ENCODE measurements around the gene SLC66A1. TPM values are rescaled to one million over a fixed set of nuclear protein-coding genes. Genes with fewer than 3 reads are reported as not detected.

The SLC66A1 gene
- total RNA-seq, 6 experiments from 2014 or later, result 8.4 to 20.6 (median 11.2) TPM

DNA sequence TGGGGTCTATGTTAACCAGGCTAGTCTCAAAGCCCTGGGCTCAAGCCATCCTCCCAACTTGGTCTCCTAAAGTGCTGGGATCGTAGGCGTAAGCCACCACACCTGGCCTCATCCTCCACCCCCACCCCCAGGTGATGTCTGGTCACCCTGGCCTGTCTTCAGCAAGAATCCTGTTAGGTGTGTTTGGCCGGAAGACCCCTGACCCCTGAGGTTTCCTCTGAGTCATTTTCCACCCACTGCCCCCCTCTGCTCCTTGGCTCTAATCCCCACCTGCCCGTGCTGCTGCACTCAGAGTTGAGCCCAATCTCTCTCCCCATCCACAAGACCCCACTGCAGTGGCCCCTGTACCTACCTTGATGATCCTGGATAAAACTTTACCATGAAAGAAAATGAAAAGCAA, 25.2 kb downstream of the SLC66A1 start:
- H3K36me3 ChIP-seq, result no peaks in the 10 kb centered on the region
- H3K27me3 ChIP-seq, result no peaks in the 10 kb centered on the region
- TF ChIP-seq, protein P1, sequence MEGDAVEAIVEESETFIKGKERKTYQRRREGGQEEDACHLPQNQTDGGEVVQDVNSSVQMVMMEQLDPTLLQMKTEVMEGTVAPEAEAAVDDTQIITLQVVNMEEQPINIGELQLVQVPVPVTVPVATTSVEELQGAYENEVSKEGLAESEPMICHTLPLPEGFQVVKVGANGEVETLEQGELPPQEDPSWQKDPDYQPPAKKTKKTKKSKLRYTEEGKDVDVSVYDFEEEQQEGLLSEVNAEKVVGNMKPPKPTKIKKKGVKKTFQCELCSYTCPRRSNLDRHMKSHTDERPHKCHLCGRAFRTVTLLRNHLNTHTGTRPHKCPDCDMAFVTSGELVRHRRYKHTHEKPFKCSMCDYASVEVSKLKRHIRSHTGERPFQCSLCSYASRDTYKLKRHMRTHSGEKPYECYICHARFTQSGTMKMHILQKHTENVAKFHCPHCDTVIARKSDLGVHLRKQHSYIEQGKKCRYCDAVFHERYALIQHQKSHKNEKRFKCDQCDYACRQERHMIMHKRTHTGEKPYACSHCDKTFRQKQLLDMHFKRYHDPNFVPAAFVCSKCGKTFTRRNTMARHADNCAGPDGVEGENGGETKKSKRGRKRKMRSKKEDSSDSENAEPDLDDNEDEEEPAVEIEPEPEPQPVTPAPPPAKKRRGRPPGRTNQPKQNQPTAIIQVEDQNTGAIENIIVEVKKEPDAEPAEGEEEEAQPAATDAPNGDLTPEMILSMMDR (IDR thresholded peaks at IDR 0.05), result no peak
- TF ChIP-seq POLR2A (IDR thresholded peaks at IDR 0.05), result no peak
- 100% methylated on average over 1 of the region's 4 CpGs for WGBS (ENCODE audit: insufficient coverage, low coverage, low lambda C conversion rate, missing lambda C conversion rate)
- H3K27ac ChIP-seq, result peak overlapping the region in 1 of 3 donors; percentile 66
- DNase-seq, result no peak
- ATAC-seq, result no peak
- no peaks in the 10 kb centered on the region for H3K9me3 ChIP-seq
- H3K4me3 ChIP-seq, result no peak overlapping the region
- peaks cover 0 to 5% (median 2%) of the 10 kb centered on the region in 4 donors for H3K4me1 ChIP-seq
- intact Hi-C loops (cut with DNase I), result no loop called here

DNA sequence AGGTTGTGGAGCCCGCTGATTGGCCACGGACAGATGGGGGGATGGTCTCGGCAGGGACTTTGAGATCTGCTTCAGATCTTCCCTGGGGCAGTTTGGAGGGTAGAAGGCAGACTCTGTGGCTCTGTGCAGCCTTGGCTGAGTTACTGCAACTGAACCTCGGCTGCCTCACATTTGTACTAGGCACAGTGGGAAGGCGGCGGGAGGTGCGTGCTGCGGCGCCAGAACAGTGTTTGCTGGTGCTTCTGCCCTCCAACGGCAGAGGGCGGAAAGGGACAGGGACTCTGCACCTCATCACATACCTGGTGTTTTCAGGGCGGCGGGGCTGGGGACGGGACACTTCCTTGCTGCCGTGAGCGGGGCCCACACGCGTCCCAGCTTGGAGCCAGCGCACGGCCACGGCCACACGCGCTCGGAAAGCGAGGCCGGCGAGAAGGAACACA, 26.2 kb downstream of the SLC66A1 start:
- WGBS (ENCODE audit: insufficient coverage, low coverage, low lambda C conversion rate, missing lambda C conversion rate), result 25% methylated on average over 12 of the region's 27 CpGs
- ATAC-seq (peak; percentile 84 to 91 (median 88)), DNase-seq (peak; percentile 83 to 88 (median 88))
- intact Hi-C loops (cut with DNase I), result no loop called here
- Histone ChIP-seq H3K9me3 (no peaks in the 10 kb centered on the region), H3K36me3 (peaks cover 0 to 10% (median under 1%) of the 10 kb centered on the region in 4 donors), H3K4me3 (peak overlapping the region in 2 of 3 donors; percentile 34 to 35), H3K27ac (peak overlapping the region; percentile 18 to 66 (median 57)), H3K4me1 (peaks cover 0 to 5% (median 2%) of the 10 kb centered on the region in 4 donors), H3K27me3 (no peaks in the 10 kb centered on the region)
- TF ChIP-seq, protein P1 (IDR thresholded peaks at IDR 0.05), result peak; percentile 38 to 65 (median 59)
- TF ChIP-seq POLR2A (IDR thresholded peaks at IDR 0.05), result no peak

DNA sequence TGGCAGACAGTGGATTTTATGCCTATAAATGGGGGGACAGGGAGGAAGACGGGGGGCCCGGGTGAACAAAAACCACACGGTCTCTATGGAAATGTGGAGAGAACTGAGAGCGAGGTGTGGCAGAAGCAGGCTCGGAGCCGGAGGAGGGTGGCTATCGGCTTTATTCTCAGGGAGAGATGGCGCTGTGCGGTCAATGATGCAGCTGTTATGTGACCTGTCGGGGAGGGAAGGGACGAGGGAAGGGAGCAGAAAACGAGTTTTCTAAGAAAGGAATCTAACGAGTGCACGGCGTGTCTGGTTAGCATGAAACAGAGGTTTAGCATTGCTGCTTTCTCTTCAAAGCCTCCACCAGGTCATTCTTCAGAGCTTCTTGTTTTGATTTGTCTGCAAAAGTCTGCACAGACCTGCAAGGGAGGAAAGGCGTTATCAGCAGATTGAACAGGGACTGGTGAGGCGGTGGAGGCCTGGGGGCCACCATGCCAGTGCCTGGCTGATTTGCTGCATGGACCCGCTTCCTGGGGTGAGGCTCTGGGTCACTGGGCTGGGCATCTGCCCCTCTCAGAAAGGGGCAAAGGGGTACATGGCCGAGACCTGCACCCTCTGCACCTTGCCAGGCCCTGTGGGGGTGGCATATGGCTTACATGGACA, 27.2 kb downstream of the SLC66A1 start:
- ATAC-seq (peak in 2 of 4 donors; percentile 9 to 11), DNase-seq (no peak)
- Histone ChIP-seq H3K36me3 (peaks cover 0 to 18% (median 5%) of the 10 kb centered on the region in 4 donors), H3K27me3 (no peaks in the 10 kb centered on the region), H3K27ac (peak overlapping the region in 1 of 3 donors; percentile 18), H3K4me3 (peak overlapping the region in 1 of 3 donors; percentile 35), H3K4me1 (peaks cover 0 to 8% (median 4%) of the 10 kb centered on the region in 4 donors), H3K9me3 (no peaks in the 10 kb centered on the region)
- WGBS (ENCODE audit: insufficient coverage, low coverage, low lambda C conversion rate, missing lambda C conversion rate), result 65% methylated on average over 16 of the region's 19 CpGs
- TF ChIP-seq, protein P1 (IDR thresholded peaks at IDR 0.05), result no peak
- TF ChIP-seq POLR2A (IDR thresholded peaks at IDR 0.05), result no peak
- intact Hi-C loops (cut with DNase I), result no loop called here

DNA sequence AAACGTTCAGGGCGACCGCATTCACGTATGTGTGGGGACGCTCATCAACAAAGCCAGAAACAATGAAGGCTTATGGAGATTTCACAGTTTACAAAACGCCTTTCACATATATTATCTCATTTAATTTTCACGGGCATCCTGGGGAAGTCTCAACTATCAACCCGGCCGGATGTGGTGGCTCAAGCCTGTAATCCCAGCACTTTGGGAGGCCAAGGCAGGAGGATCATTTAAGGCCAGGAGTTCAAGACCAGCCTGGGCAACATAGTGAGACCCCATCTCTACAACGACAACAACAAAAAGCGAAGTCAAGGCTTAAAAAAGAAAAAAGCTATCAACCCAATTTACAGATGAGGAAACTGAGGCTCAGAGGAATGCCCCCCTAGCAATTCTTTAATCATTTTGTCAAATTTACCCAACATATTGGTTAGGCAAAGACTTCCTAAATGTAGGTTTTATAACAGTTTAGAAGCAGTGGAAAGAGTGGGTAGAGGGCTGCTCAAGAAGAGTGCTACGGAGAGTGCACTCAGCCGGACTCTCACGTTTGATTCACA, 28.3 kb downstream of the SLC66A1 start:
- DNase-seq (no peak), ATAC-seq (no peak)
- Histone ChIP-seq H3K4me3 (no peak overlapping the region), H3K27me3 (no peaks in the 10 kb centered on the region), H3K36me3 (peaks cover 0 to 22% (median 5%) of the 10 kb centered on the region in 4 donors), H3K9me3 (no peaks in the 10 kb centered on the region), H3K4me1 (peaks cover 0 to 14% (median 6%) of the 10 kb centered on the region in 4 donors), H3K27ac (no peak overlapping the region)
- WGBS (ENCODE audit: insufficient coverage, low coverage, low lambda C conversion rate, missing lambda C conversion rate), result 94% methylated on average over 13 of the region's 14 CpGs
- no peak for TF ChIP-seq POLR2A (IDR thresholded peaks at IDR 0.05)
- TF ChIP-seq, protein P1 (IDR thresholded peaks at IDR 0.05), result no peak
- intact Hi-C loops (cut with DNase I), result loop anchor here (10.0 kb wide), 1 partner anchor 314 kb away; no protein-coding TSS in a partner anchor
